Omental fat pad (tissue), 4 donors: Measurements from ENCODE around the gene CYSRT1. TPM values are rescaled to one million over a fixed set of nuclear protein-coding genes. Genes with fewer than 3 reads are reported as not detected.

Source experiments
- ATAC-seq: fragments of 150-250 bp; one replicate; pipeline ENCODE4 v1.9.1; 2016; ENCODE audit warnings: mild to moderate bottlenecking, moderate library complexity; ENCODE audit not compliant: low FRiP score
- DNase-seq: peaks from one replicate; pipeline ENCODE4 v3.0.0-alpha.2; 2019; ENCODE audit warnings: low spot score
- CTCF ChIP-seq, 3 donors: fragments of 450-650 bp; IDR thresholded peaks; one replicate each; pipeline ENCODE4 v1.5.1; 2016 to 2017; ENCODE audit warnings: antibody characterized with exemption in 3 of 3, mild to moderate bottlenecking in 3 of 3, moderate library complexity in 2 of 3
- total RNA-seq, 4 donors: library from RNA; depleted of rRNA; stranded (reverse); fragments of >200 nt; gene quantifications; one replicate each; pipeline ENCODE4 v1.1.0, GENCODE V29; 2016

The CYSRT1 gene
- total RNA-seq, 4 donors from 2014 or later = 0.36 to 0.65 (median 0.38) TPM; not detected in 1

GRCh38 chr9:137273095-137273490 is 48.1 kb downstream of the CYSRT1 start:
- no peak for TF ChIP-seq CTCF (IDR thresholded peaks at IDR 0.05)
- DNase-seq = no peak
- no peak for ATAC-seq

- TF ChIP-seq CTCF (IDR thresholded peaks at IDR 0.05) = no peak
- no peak for DNase-seq
- no peak for ATAC-seq
Measured at GRCh38 chr9:137273611-137274320, 48.8 kb downstream of the CYSRT1 start.

- no peak for DNase-seq
- ATAC-seq = no peak
- no peak for TF ChIP-seq CTCF (IDR thresholded peaks at IDR 0.05)
Measured at GRCh38 chr9:137275203-137275587, 50.2 kb downstream of the CYSRT1 start.

Other genes with a start within 250 kb of the CYSRT1 start
- gene PTGDS, start 247.7 kb upstream of the CYSRT1 start, total RNA-seq = 100 to 1,000 TPM in 2 of 4 donors, 10 to 100 TPM in 2; 76.9 to 173 (median 118) TPM
- gene LCNL1, start 242.2 kb upstream of the CYSRT1 start, total RNA-seq = under 1 TPM in 3 of 4 donors, not detected in 1; 0.28 to 0.47 (median 0.36) TPM
- 10 to 100 TPM; 22.0 to 37.0 (median 31.6) TPM for gene PAXX, start 232.8 kb upstream of the CYSRT1 start, total RNA-seq
- gene CLIC3, start 228.6 kb upstream of the CYSRT1 start, total RNA-seq = 1 to 10 TPM in 3 of 4 donors, under 1 TPM in 1; 0.95 to 9.7 (median 4.7) TPM
- gene ABCA2, start 196.9 kb upstream of the CYSRT1 start, total RNA-seq = 10 to 100 TPM; 15.4 to 31.5 (median 25.9) TPM
- gene FUT7, start 193.1 kb upstream of the CYSRT1 start, total RNA-seq = 1 to 10 TPM in 1 of 4 donors, under 1 TPM in 2, not detected in 1; 0.19 to 3.6 (median 0.31) TPM
- 10 to 100 TPM; 37.2 to 70.5 (median 58.5) TPM for gene NPDC1, start 179.0 kb upstream of the CYSRT1 start, total RNA-seq
- gene ENTPD2, start 171.1 kb upstream of the CYSRT1 start, total RNA-seq = under 1 TPM in 3 of 4 donors, not detected in 1; 0.25 to 0.72 (median 0.28) TPM
- gene SAPCD2, start 154.6 kb upstream of the CYSRT1 start, total RNA-seq = 1 to 10 TPM in 1 of 4 donors, under 1 TPM in 2, not detected in 1; 0.13 to 1.8 (median 0.37) TPM
- 10 to 100 TPM in 2 of 4 donors, 1 to 10 TPM in 2; 5.2 to 12.8 (median 9.7) TPM for gene UAP1L1, start 147.7 kb upstream of the CYSRT1 start, total RNA-seq
- gene MAN1B1, start 138.2 kb upstream of the CYSRT1 start, total RNA-seq = 10 to 100 TPM; 30.2 to 39.9 (median 33.9) TPM
- 100 to 1,000 TPM in 3 of 4 donors, 10 to 100 TPM in 1; 91.8 to 132 (median 119) TPM for gene DPP7, start 110.4 kb upstream of the CYSRT1 start, total RNA-seq
- gene GRIN1, start 86.0 kb upstream of the CYSRT1 start, total RNA-seq = not detected
- not detected for gene LRRC26, start 55.1 kb upstream of the CYSRT1 start, total RNA-seq
- not detected for gene TMEM210, start 53.1 kb upstream of the CYSRT1 start, total RNA-seq
- 10 to 100 TPM; 17.4 to 38.8 (median 22.8) TPM for gene ANAPC2, start 36.6 kb upstream of the CYSRT1 start, total RNA-seq
- gene SSNA1, start 36.5 kb upstream of the CYSRT1 start, total RNA-seq = 10 to 100 TPM; 51.2 to 78.2 (median 67.1) TPM
- gene TPRN, start 24.4 kb upstream of the CYSRT1 start, total RNA-seq = 1 to 10 TPM; 3.6 to 6.5 (median 4.9) TPM
- 10 to 100 TPM; 21.6 to 29.1 (median 27.1) TPM for gene TMEM203, start 19.5 kb upstream of the CYSRT1 start, total RNA-seq
- gene NDOR1, start 19.5 kb upstream of the CYSRT1 start, total RNA-seq = 1 to 10 TPM; 5.6 to 6.6 (median 6.1) TPM
- gene RNF208, start 2.9 kb upstream of the CYSRT1 start, total RNA-seq = 1 to 10 TPM in 1 of 4 donors, under 1 TPM in 2, not detected in 1; 0.65 to 1.0 (median 0.72) TPM
- under 1 TPM in 1 of 4 donors, not detected in 3; 0.19 TPM for gene RNF224, start 2.3 kb downstream of the CYSRT1 start, total RNA-seq
- gene SLC34A3, start 5.7 kb downstream of the CYSRT1 start, total RNA-seq = not detected
- gene TUBB4B, start 16.1 kb downstream of the CYSRT1 start, total RNA-seq = 100 to 1,000 TPM; 197 to 452 (median 288) TPM
- gene STPG3, start 26.1 kb downstream of the CYSRT1 start, total RNA-seq = under 1 TPM in 1 of 4 donors, not detected in 3; 0.56 TPM
- gene NELFB, start 30.2 kb downstream of the CYSRT1 start, total RNA-seq = 10 to 100 TPM; 22.2 to 42.8 (median 34.2) TPM
- gene TOR4A, start 52.6 kb downstream of the CYSRT1 start, total RNA-seq = 10 to 100 TPM in 3 of 4 donors, 1 to 10 TPM in 1; 9.8 to 17.7 (median 11.6) TPM
- gene NRARP, start 77.1 kb downstream of the CYSRT1 start, total RNA-seq = 10 to 100 TPM in 1 of 4 donors, 1 to 10 TPM in 3; 4.6 to 12.3 (median 7.2) TPM
- gene EXD3, start 198.0 kb downstream of the CYSRT1 start, total RNA-seq = 10 to 100 TPM in 3 of 4 donors, 1 to 10 TPM in 1; 8.3 to 18.3 (median 10.5) TPM
- 1 to 10 TPM in 3 of 4 donors, under 1 TPM in 1; 0.84 to 3.8 (median 2.1) TPM for gene NOXA1, start 198.2 kb downstream of the CYSRT1 start, total RNA-seq
- not detected for gene ENTPD8, start 216.2 kb downstream of the CYSRT1 start, total RNA-seq
- 10 to 100 TPM; 29.6 to 59.9 (median 31.5) TPM for gene NSMF, start 234.2 kb downstream of the CYSRT1 start, total RNA-seq